HAP-1 (cell line): Measurements from ENCODE around the gene LASP1.

Source experiments
- DNase-seq, 2 experiments: peaks; one replicate each; pipeline ENCODE4 v3.0.0-alpha.2; 2016 to 2020; ENCODE audit warnings: low spot score in 2 of 2
- H3K27me3 ChIP-seq: fragments of 250-450 bp; sonication (Bioruptor Pico); 2 replicates; pipeline ENCODE4 v1.5.1; 2020; ENCODE audit warnings: low read depth, mild to moderate bottlenecking, moderate library complexity
- H3K36me3 ChIP-seq: fragments of 250-450 bp; sonication (Bioruptor Pico); replicated peaks from 2 replicates; pipeline ENCODE4 v1.5.1; 2020; ENCODE audit warnings: mild to moderate bottlenecking
- H3K4me1 ChIP-seq: fragments of 250-450 bp; sonication (Bioruptor Pico); 2 replicates; pipeline ENCODE4 v1.5.1; 2020; ENCODE audit warnings: mild to moderate bottlenecking
- H3K4me3 ChIP-seq: fragments of 250-450 bp; sonication (Bioruptor Pico); 2 replicates; pipeline ENCODE4 v1.5.1; 2020; ENCODE audit warnings: mild to moderate bottlenecking, moderate library complexity
- H3K9me3 ChIP-seq: fragments of 250-450 bp; sonication (Bioruptor Pico); 2 replicates; pipeline ENCODE4 v1.5.1; 2020; ENCODE audit warnings: mild to moderate bottlenecking, moderate library complexity
- in situ Hi-C: fragments of 300-500 bp; cut with MboI; formaldehyde crosslinking; loops from 3 replicates; pipeline ENCODE4 v1.14.3; 2020; ENCODE audit warnings: low sequenced_read_pairs, inconsistent platforms, mixed read lengths

Gene LASP1

GRCh38 chr17:38857271-38857670 lies 12.6 kb upstream of the LASP1 start:
- Histone ChIP-seq H3K9me3 (no peaks in the 10 kb centered on the region), H3K36me3 (peaks cover 10% of the 10 kb centered on the region), H3K27me3 (no peaks in the 10 kb centered on the region), H3K4me3 (no peak overlapping the region), H3K4me1 (peaks cover 3% of the 10 kb centered on the region; the same call in 1 of the 2 replicates)
- in situ Hi-C loops, result no loop called here
- DNase-seq, result no peak

DNA sequence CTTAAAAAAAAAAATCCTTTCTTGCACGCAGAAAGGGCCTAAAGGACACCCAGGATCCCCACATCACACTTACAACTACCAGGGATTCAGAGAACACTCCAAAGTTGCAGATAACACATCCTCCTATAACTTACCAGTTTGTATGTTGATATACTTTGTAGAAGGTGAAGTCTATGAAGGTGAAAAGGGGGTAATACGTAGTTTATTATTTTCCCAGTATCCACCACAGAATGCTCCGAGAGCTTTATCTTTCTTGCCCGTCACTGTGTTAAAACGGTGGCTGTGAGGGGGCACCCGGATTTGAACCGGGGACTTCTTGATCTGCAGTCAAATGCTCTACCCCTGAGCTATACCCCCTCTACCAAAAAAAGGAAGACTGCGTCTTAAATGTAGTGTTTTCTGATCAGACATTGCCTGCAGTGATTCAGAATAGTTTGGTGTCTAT lies 8.4 kb upstream of the LASP1 start:
- in situ Hi-C loops, result no loop called here
- no peak overlapping the region for H3K4me3 ChIP-seq
- DNase-seq, result peak; percentile 57 to 68

GRCh38 chr17:38864636-38865398 lies 5.0 kb upstream of the LASP1 start:
- Histone ChIP-seq H3K36me3 (no peaks in the 10 kb centered on the region), H3K27me3 (no peaks in the 10 kb centered on the region), H3K4me3 (no peak overlapping the region), H3K9me3 (no peaks in the 10 kb centered on the region), H3K4me1 (peaks cover 13% of the 10 kb centered on the region)
- DNase-seq, result no peak
- in situ Hi-C loops, result no loop called here

More for the DNA sequence above, 8.4 kb upstream of the LASP1 start:
- Histone ChIP-seq H3K4me1 (no peaks in the 10 kb centered on the region), H3K27me3 (no peaks in the 10 kb centered on the region), H3K36me3 (no peaks in the 10 kb centered on the region), H3K9me3 (no peaks in the 10 kb centered on the region)

DNA sequence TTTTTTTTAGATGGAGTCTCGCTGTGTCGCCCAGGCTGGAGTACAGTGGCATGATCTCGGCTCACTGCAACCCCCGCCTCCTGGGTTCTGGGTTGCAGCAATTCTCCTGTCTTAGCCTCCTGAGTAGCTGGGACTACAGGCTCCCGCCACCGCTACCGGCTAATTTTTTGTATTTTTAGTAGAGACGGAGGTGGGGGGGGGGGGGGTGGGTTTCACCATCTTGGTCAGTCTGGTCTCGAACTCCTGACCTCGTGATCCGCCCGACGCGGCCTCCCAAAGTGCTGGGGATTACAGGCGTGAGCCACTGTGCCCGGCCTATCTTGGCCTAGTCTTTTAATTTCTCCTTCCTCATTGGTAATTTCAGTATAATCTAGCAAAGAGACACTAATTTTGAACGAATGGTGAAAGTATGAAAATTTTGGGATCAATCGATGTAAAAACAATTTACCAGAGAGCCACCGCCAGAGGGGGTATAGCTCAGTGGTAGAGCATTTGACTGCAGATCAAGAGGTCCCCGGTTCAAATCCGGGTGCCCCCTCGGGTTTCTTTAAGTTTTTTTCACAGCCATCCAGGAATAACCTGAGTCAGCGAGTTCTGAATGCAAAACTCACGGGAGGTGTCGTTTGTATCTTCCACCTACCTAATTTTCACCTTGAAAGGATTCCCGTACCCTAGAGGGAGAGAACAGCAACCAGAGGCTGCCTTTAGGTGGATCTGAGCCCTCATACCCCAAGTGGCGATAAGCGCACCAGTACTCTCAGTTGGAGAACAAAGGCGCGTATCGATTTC lies 2.5 kb upstream of the LASP1 start:
- in situ Hi-C loops, result no loop called here
- Histone ChIP-seq H3K4me3 (peak overlapping the region; percentile 98), H3K4me1 (peaks cover 20% of the 10 kb centered on the region), H3K27me3 (no peaks in the 10 kb centered on the region), H3K9me3 (0 out of 2 replicates have a peak, but pooled peaks cover 2% of the 10 kb centered on the region), H3K36me3 (0 out of 2 replicates have a peak, but pooled peaks cover 4% of the 10 kb centered on the region)
- peak; percentile 76 to 85 for DNase-seq

DNA sequence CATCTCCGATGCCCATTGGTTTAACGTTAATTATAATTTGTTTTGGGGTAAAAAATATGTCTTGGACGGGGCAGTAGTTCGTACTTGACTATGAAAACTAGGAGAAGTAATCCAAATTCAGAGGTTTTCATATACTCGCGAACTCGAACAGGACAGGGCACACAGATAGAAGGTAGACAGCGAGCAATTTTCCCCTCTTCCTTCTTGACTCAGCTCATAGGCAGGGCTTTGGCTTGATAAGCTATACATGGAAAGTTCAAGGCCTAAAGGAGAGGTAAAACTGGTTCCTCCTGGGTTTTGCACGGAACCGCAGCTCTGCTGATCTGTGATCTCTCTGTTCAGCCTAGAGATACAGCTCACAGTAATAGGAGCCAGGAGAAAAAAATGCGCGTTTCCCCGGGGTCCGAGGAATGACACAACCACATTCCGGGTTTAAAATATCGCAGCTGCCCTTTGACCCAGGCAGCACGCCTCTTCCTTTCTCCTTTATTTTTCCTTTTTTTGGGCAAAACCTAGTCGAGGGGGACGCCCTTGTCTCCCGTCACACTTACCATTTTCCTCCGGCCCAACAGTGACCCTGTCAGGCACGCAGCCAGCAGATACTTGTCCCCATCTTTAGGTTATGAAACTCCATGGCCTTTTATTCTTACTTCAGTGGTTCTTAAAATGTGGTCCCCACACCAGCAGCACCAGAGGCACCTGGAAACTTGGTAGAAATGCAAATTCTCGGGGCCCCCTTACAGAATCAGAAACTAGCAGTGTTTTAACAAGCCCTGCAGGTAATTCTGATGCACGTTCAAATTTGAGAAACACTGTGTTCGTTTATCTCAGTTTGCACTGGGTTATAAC lies 1.7 kb upstream of the LASP1 start:
- H3K4me1 ChIP-seq, result peaks cover 24% of the 10 kb centered on the region
- 0 out of 2 replicates have a peak, but pooled peaks cover 4% of the 10 kb centered on the region for H3K36me3 ChIP-seq
- in situ Hi-C loops, result no loop called here
- H3K4me3 ChIP-seq, result peak overlapping the region; percentile 98
- DNase-seq, result peak in 1 of 2 experiments; percentile 53
- H3K27me3 ChIP-seq, result no peaks in the 10 kb centered on the region
- H3K9me3 ChIP-seq, result 0 out of 2 replicates have a peak, but pooled peaks cover 2% of the 10 kb centered on the region

- H3K9me3 ChIP-seq, result 0 out of 2 replicates have a peak, but pooled peaks cover 2% of the 10 kb centered on the region
- H3K36me3 ChIP-seq, result 0 out of 2 replicates have a peak, but pooled peaks cover 4% of the 10 kb centered on the region
- in situ Hi-C loops, result no loop called here
- DNase-seq, result peak; percentile 83 to 93
- H3K4me1 ChIP-seq, result peaks cover 24% of the 10 kb centered on the region
- peak overlapping the region; percentile 98 for H3K4me3 ChIP-seq
- no peaks in the 10 kb centered on the region for H3K27me3 ChIP-seq
Observed at GRCh38 chr17:38868817-38869525, 887 bp upstream of the LASP1 start.

GRCh38 chr17:38870259-38871165 lies 654 bp downstream of the LASP1 start:
- peak overlapping the region; percentile 98 for H3K4me3 ChIP-seq
- 0 out of 2 replicates have a peak, but pooled peaks cover 2% of the 10 kb centered on the region for H3K9me3 ChIP-seq
- peak; percentile 41 to 65 for DNase-seq
- in situ Hi-C loops, result no loop called here
- H3K27me3 ChIP-seq, result no peaks in the 10 kb centered on the region
- H3K4me1 ChIP-seq, result peaks cover 26% of the 10 kb centered on the region
- H3K36me3 ChIP-seq, result 0 out of 2 replicates have a peak, but pooled peaks cover 4% of the 10 kb centered on the region

- no peaks in the 10 kb centered on the region for H3K27me3 ChIP-seq
- H3K36me3 ChIP-seq, result 0 out of 2 replicates have a peak, but pooled peaks cover 4% of the 10 kb centered on the region
- in situ Hi-C loops, result no loop called here
- DNase-seq, result peak; percentile 45 to 58
- H3K4me1 ChIP-seq, result peaks cover 30% of the 10 kb centered on the region
- H3K9me3 ChIP-seq, result 0 out of 2 replicates have a peak, but pooled peaks cover 2% of the 10 kb centered on the region
- H3K4me3 ChIP-seq, result peak overlapping the region; percentile 98
Observed at GRCh38 chr17:38871247-38872015, 1.6 kb downstream of the LASP1 start.

DNA sequence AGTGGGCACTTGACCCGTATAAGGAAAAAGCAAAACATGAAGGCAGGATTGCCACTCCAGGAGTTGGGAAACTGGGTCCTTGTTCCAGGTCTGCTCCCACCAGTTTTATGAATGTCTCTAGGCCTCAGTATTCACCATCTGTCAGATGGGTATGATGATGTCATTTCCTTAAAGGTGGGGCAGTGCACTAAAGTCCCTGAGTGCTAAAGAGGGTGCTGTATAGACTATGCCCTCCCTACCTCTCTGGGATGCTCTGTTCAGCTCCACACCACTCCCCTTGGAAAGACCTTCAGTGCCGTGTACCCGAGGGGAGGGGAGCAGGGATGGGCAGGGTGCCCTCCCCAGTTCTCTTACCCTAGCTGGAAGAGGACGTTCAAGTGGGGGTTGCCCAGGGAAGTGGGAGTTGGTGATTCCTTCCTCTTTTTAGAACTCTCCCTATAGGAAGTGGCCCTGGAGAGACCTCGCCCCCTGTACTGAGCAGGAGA lies 2.2 kb downstream of the LASP1 start:
- 0 out of 2 replicates have a peak, but pooled peaks cover 2% of the 10 kb centered on the region for H3K9me3 ChIP-seq
- in situ Hi-C loops, result no loop called here
- H3K27me3 ChIP-seq, result no peaks in the 10 kb centered on the region
- 0 out of 2 replicates have a peak, but pooled peaks cover 4% of the 10 kb centered on the region for H3K36me3 ChIP-seq
- DNase-seq, result no peak
- H3K4me3 ChIP-seq, result no peak overlapping the region
- peaks cover 30% of the 10 kb centered on the region for H3K4me1 ChIP-seq

GRCh38 chr17:38872671-38873385 lies 3.0 kb downstream of the LASP1 start:
- 0 out of 2 replicates have a peak, but pooled peaks cover 4% of the 10 kb centered on the region for H3K36me3 ChIP-seq
- in situ Hi-C loops, result no loop called here
- H3K4me1 ChIP-seq, result peaks cover 28% of the 10 kb centered on the region
- no peak for DNase-seq
- no peaks in the 10 kb centered on the region for H3K27me3 ChIP-seq
- H3K9me3 ChIP-seq, result 0 out of 2 replicates have a peak, but pooled peaks cover 2% of the 10 kb centered on the region
- no peak overlapping the region for H3K4me3 ChIP-seq
